Lung (tissue), 12 donors: ENCODE data around the gene LCTL. TPM values are rescaled to one million over a fixed set of nuclear protein-coding genes. Genes with fewer than 3 reads are reported as not detected.
A peak's percentile ranks its signal among the peaks of the same experiment; 100 is the strongest.

ENCODE experiments used
- ATAC-seq: fragments of 200-7000 bp; cut with Tn5 transposase; one replicate; pipeline ENCODE4 v1.9.1; 2020; ENCODE audit warnings: moderate number of reproducible peaks; ENCODE audit not compliant: insufficient read depth, low FRiP score
- DNase-seq, 3 donors: peaks; one replicate each; pipeline ENCODE4 v3.0.0-alpha.2; 2013 to 2017
- H3K27ac ChIP-seq, 2 donors: one replicate each; pipeline ENCODE4 v1.5.1; 2013; ENCODE audit warnings: mild to moderate bottlenecking in 2 of 2, moderate library complexity in 2 of 2, control low read depth in 1 of 2, inconsistent platforms in 1 of 2, low read depth in 1 of 2, low read length in 1 of 2
- H3K27me3 ChIP-seq, 3 donors: one replicate each; pipeline ENCODE4 v1.5.1; 2013; ENCODE audit warnings: low read length in 2 of 3; ENCODE audit not compliant: control insufficient read depth in 3 of 3, insufficient read depth in 3 of 3
- H3K36me3 ChIP-seq, 4 donors: one replicate each; pipeline ENCODE4 v1.5.1; 2013; ENCODE audit warnings: low read length in 4 of 4, mild to moderate bottlenecking in 1 of 4, moderate library complexity in 1 of 4; ENCODE audit not compliant: control insufficient read depth in 4 of 4, insufficient read depth in 4 of 4
- H3K4me1 ChIP-seq, 5 donors: one replicate each; pipeline ENCODE4 v1.5.1; 2013; ENCODE audit warnings: low read length in 5 of 5, mild to moderate bottlenecking in 2 of 5, moderate library complexity in 1 of 5; ENCODE audit not compliant: control insufficient read depth in 5 of 5, insufficient read depth in 5 of 5
- H3K4me3 ChIP-seq: one replicate; pipeline ENCODE4 v1.5.1; 2013; ENCODE audit warnings: mild to moderate bottlenecking, control low read depth, moderate library complexity
- H3K9ac ChIP-seq, 2 donors: one replicate each; pipeline ENCODE4 v1.5.1; 2013; ENCODE audit warnings: low read length in 2 of 2, control low read depth in 1 of 2; ENCODE audit not compliant: insufficient read depth in 1 of 2
- H3K9me3 ChIP-seq, 4 donors: one replicate each; pipeline ENCODE4 v1.5.1; 2013; ENCODE audit warnings: low read length in 3 of 4, mild to moderate bottlenecking in 1 of 4, moderate library complexity in 1 of 4; ENCODE audit not compliant: control insufficient read depth in 4 of 4, insufficient read depth in 3 of 4
- WGBS, 2 donors: extraction: QIAGEN DNeasy Blood & Tissue Kit; methylation state at CpG; one replicate each; pipeline ENCODE4 v1.1.7; 2013; 5-methylcytosine and 5-hydroxymethylcytosine counted together
- polyA plus RNA-seq, 2 donors: library from polyadenylated mRNA; stranded (reverse); fragments of 200-250 nt; gene quantifications; one replicate each; pipeline ENCODE4 v1.2.1, GENCODE V29; 2013
- total RNA-seq, 2 donors: library from RNA; depleted of rRNA in 1 of 2; stranded (reverse); fragments of >200 nt in 1 of 2; gene quantifications; one replicate each; pipeline ENCODE4 v1.2.1, GENCODE V29; 2014 to 2021
- TF ChIP-seq, protein P1 (sequence below): IDR thresholded peaks from 2 replicates; pipeline ENCODE4 v1.5.1; 2012; ENCODE audit warnings: mild to moderate bottlenecking; ENCODE audit errors: control extremely low read depth, extremely low read depth
- donor health status: control.
- donor health status: control.
- donor health status: Bipolar disorder and iron deficiency.
- donor health status: healthy.
- donor health status: DM: yes; HTN: yes; CAD: no.

The LCTL gene
- total and polyA plus RNA-seq, 4 donors, result not detected

DNA sequence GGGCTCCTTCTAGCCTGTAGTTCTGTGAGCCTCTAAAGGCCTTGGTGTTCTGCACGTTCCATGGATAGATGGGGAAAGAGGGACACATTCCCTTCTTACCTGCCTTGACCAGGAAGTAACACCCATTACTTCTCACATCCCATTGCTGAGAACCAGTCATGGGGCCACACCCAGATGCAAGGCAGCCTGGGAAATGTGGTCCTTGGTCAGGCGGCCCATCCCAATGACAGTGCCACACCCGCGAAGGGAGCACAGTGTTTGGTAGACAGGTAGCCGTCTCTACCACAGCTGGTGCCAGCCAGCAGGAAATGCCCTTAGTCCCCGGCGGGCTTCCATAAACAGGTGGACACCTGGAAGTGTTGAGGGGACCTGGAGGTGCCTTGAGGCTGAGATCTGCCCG lies 23.2 kb upstream of the LCTL start:
- Histone ChIP-seq H3K4me1 (peaks cover 0 to 8% (median 4%) of the 10 kb centered on the region in 5 donors), H3K27me3 (no peaks in the 10 kb centered on the region), H3K27ac (no peak overlapping the region), H3K4me3 (no peak overlapping the region), H3K36me3 (no peaks in the 10 kb centered on the region), H3K9me3 (peaks cover 0 to 2% (median 0%) of the 10 kb centered on the region in 4 donors), H3K9ac (no peak overlapping the region)
- 83 to 85% methylated on average over 8 of the region's 8 CpGs for WGBS, 2 donors
- ATAC-seq (no peak), DNase-seq (no peak)
- TF ChIP-seq, protein P1, sequence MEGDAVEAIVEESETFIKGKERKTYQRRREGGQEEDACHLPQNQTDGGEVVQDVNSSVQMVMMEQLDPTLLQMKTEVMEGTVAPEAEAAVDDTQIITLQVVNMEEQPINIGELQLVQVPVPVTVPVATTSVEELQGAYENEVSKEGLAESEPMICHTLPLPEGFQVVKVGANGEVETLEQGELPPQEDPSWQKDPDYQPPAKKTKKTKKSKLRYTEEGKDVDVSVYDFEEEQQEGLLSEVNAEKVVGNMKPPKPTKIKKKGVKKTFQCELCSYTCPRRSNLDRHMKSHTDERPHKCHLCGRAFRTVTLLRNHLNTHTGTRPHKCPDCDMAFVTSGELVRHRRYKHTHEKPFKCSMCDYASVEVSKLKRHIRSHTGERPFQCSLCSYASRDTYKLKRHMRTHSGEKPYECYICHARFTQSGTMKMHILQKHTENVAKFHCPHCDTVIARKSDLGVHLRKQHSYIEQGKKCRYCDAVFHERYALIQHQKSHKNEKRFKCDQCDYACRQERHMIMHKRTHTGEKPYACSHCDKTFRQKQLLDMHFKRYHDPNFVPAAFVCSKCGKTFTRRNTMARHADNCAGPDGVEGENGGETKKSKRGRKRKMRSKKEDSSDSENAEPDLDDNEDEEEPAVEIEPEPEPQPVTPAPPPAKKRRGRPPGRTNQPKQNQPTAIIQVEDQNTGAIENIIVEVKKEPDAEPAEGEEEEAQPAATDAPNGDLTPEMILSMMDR, result no peak

DNA sequence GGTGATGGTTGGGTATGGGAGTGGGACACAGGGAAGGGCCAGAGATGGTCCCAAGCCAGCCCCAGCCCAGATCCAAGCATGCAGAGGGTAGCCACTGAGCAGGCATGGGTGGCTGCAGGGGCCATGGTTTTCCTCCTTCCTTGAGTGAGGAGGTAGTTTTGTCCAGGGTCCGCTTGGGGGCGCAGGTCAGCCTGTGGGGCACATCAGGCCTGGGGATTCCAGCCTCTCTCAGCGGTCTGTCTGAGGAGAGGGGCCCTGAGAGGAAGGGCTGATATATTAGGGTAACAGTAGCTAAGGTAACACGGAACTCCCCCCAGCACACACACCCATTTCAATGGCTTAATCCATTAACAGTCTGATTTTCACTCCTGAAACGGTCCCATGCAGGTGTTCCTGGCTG lies 22.7 kb upstream of the LCTL start:
- DNase-seq, result no peak
- H3K4me3 ChIP-seq, result no peak overlapping the region
- WGBS, 2 donors, result 83 to 98% methylated on average over 5 of the region's 5 CpGs
- no peaks in the 10 kb centered on the region for H3K27me3 ChIP-seq
- H3K27ac ChIP-seq, result no peak overlapping the region
- H3K9ac ChIP-seq, result no peak overlapping the region
- H3K9me3 ChIP-seq, result peaks cover 0 to 2% (median 0%) of the 10 kb centered on the region in 4 donors
- no peaks in the 10 kb centered on the region for H3K36me3 ChIP-seq
- no peak for ATAC-seq
- H3K4me1 ChIP-seq, result peaks cover 0 to 8% (median 4%) of the 10 kb centered on the region in 5 donors
- TF ChIP-seq, protein P1, result no peak

DNA sequence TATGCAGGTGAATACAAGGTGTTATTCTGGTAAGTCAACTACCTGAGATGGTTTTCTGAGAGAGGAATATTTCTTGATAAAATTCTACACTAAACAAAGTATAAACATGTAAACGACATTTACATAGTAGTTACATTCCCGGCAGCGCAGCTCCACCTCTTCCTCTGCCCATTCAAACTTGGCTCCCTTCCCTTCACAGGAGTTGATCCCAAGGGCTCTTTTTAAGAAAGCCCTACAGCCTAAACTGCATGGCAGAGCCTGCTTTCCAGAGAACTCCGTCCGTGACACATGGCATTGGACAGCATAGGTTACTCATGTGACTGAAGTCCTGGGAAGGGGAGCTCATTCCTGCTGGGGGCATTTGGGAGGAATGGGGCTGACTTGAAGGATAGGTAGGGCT lies 22.0 kb upstream of the LCTL start:
- WGBS, 2 donors, result 37 to 72% methylated on average over 5 of the region's 5 CpGs
- ATAC-seq, result no peak

More for the DNA sequence above, 22.0 kb upstream of the LCTL start:
- peaks cover 0 to 2% (median 0%) of the 10 kb centered on the region in 4 donors for H3K9me3 ChIP-seq
- peaks cover 0 to 8% (median 4%) of the 10 kb centered on the region in 5 donors for H3K4me1 ChIP-seq
- TF ChIP-seq, protein P1, result no peak
- H3K36me3 ChIP-seq, result no peaks in the 10 kb centered on the region
- no peaks in the 10 kb centered on the region for H3K27me3 ChIP-seq
- no peak overlapping the region for H3K9ac ChIP-seq
- peak in 1 of 3 donors; percentile 52 for DNase-seq
- peak overlapping the region in 1 of 2 donors; percentile 33 for H3K27ac ChIP-seq
- no peak overlapping the region for H3K4me3 ChIP-seq
